Posterior vena cava (tissue), 2 donors: ENCODE data around the gene LRIG1. TPM values are rescaled to one million over a fixed set of nuclear protein-coding genes. Genes with fewer than 3 reads are reported as not detected.

Experiments used
- DNase-seq: peaks from one replicate; pipeline ENCODE4 v3.0.0-alpha.2; 2020; ENCODE audit warnings: low spot score
- intact Hi-C, 2 donors: fragments of 100-400 bp; cut with DNase I; formaldehyde crosslinking; loops; one replicate each; pipeline versions ENCODE4 v1.14.1 to v1.14.2; 2022 to 2023
- total RNA-seq, 2 donors: library from RNA; stranded (reverse); fragmentation: NEBNext Ultra II Directional; extraction: Animal tissue kit (Norgen Biotek cat#: 25700); gene quantifications; one replicate each; pipeline ENCODE4 v1.2.1, GENCODE V29; 2021
- donor health status: DM: yes; HTN: yes; CAD: no.
- donor health status: DM: yes; HTN: yes; CAD: no.

LRIG1 gene
- total RNA-seq, 2 donors from 2014 or later: 55.7 to 83.8 TPM

GRCh38 chr3:66478960-66479359, 21.9 kb downstream of the LRIG1 start:
- intact Hi-C loops: no loop called here
- no peak for DNase-seq

- intact Hi-C loops: no loop called here
- DNase-seq: no peak
Observed at GRCh38 chr3:66477856-66478255, 23.0 kb downstream of the LRIG1 start.

- intact Hi-C loops: no loop called here
- DNase-seq: no peak
Observed at GRCh38 chr3:66476852-66477381, 23.9 kb downstream of the LRIG1 start.

- no peak for DNase-seq
- intact Hi-C loops: no loop called here
Observed at GRCh38 chr3:66475386-66476020, 25.3 kb downstream of the LRIG1 start.

- no peak for DNase-seq
- intact Hi-C loops: no loop called here
Observed at GRCh38 chr3:66473692-66474091, 27.1 kb downstream of the LRIG1 start.

GRCh38 chr3:66473181-66473580, 27.6 kb downstream of the LRIG1 start:
- intact Hi-C loops: no loop called here
- DNase-seq: no peak

GRCh38 chr3:66472313-66473134, 28.3 kb downstream of the LRIG1 start:
- intact Hi-C loops: no loop called here
- DNase-seq: no peak

- intact Hi-C loops: no loop called here
- no peak for DNase-seq
Observed at GRCh38 chr3:66470956-66471686, 29.7 kb downstream of the LRIG1 start.

GRCh38 chr3:66470285-66470684, 30.5 kb downstream of the LRIG1 start:
- intact Hi-C loops: no loop called here
- no peak for DNase-seq

GRCh38 chr3:66469220-66469640, 31.6 kb downstream of the LRIG1 start:
- intact Hi-C loops: no loop called here
- no peak for DNase-seq

GRCh38 chr3:66467996-66468735, 32.7 kb downstream of the LRIG1 start:
- no peak for DNase-seq
- intact Hi-C loops: no loop called here

- no peak for DNase-seq
- intact Hi-C loops: no loop called here
Observed at GRCh38 chr3:66466606-66467270, 34.1 kb downstream of the LRIG1 start.

GRCh38 chr3:66465587-66465986, 35.2 kb downstream of the LRIG1 start:
- no peak for DNase-seq

GRCh38 chr3:66465034-66465433, 35.8 kb downstream of the LRIG1 start:
- no peak for DNase-seq
- intact Hi-C loops: no loop called here

More at GRCh38 chr3:66465587-66465986, 35.2 kb downstream of the LRIG1 start:
- intact Hi-C loops: no loop called here

GRCh38 chr3:66464512-66464894, 36.3 kb downstream of the LRIG1 start:
- no peak for DNase-seq
- intact Hi-C loops: no loop called here

GRCh38 chr3:66463730-66464511, 36.9 kb downstream of the LRIG1 start:
- no peak for DNase-seq
- intact Hi-C loops: no loop called here

GRCh38 chr3:66463054-66463631, 37.7 kb downstream of the LRIG1 start:
- DNase-seq: no peak
- intact Hi-C loops: no loop called here

GRCh38 chr3:66457252-66457651, 43.6 kb downstream of the LRIG1 start:
- intact Hi-C loops: no loop called here
- DNase-seq: no peak
